SH-SY5Y (cell line): Measurements from ENCODE around the gene MRPL20.

Experiments
- GATA2 ChIP-seq: IDR thresholded peaks from 2 replicates; pipeline ENCODE4 v1.6.1; 2011; ENCODE audit warnings: mild to moderate bottlenecking, low read depth, low read length
- GATA3 ChIP-seq: IDR thresholded peaks from 2 replicates; pipeline ENCODE4 v1.6.1; 2011; ENCODE audit warnings: low read depth, mild to moderate bottlenecking, low read length, moderate library complexity

DNA sequence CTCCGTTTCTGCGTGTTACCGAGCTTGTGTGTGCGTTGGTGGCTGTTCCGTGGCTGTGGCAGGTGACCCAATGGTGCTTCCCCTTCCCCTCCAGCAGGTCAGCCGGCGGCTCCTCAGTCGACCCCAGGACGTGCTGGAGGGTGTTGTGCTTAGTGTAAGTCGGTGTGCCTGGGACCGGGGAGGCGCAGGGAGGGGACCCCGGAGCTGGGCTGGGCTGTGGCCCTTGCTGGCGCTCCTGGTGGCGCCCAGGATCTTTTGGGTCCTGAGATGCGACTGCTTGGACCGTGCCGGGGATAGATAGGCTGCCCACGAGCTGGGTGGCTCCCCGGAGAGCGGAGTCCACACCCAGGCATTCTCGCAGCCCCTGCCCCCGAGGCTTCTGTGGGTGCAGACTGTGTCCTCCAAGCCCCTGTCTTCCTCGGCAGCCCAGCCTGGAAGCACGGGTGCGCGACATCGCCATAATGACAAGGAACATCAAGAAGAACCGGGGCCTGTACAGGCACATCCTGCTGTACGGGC lies 48.3 kb upstream of the MRPL20 start:
- no peak for TF ChIP-seq GATA3
- no peak for TF ChIP-seq GATA2
